Measurements from ENCODE around the gene TBC1D23.

GRCh38 chr3:100354850-100355249, 94.1 kb downstream of the TBC1D23 start:
- TF ChIP-seq CTCF (IDR thresholded peaks at IDR 0.05): no peak
- no peak for TF ChIP-seq POLR2A (IDR thresholded peaks at IDR 0.05)

All from heart left ventricle (tissue), 13 donors.